Mesendoderm (in vitro differentiated cells): ENCODE results near the gene ADAM22.

Source experiments
- DNase-seq: peaks from one replicate; pipeline ENCODE4 v3.0.0; 2013
- H2AK5ac ChIP-seq: 2 replicates; pipeline ENCODE4 v1.6.1; 2013; ENCODE audit warnings: low read length, inconsistent platforms
- H2BK120ac ChIP-seq: 2 replicates; pipeline ENCODE4 v1.6.1; 2013; ENCODE audit warnings: low read depth, mild to moderate bottlenecking, low read length, moderate library complexity, mixed read lengths
- H2BK15ac ChIP-seq: replicated peaks from 2 replicates; pipeline ENCODE4 v1.6.1; 2013; ENCODE audit warnings: low read depth, mild to moderate bottlenecking, moderate library complexity
- H2BK5ac ChIP-seq: 2 replicates; pipeline ENCODE4 v1.6.1; 2013; ENCODE audit warnings: low read length, inconsistent platforms
- H3K18ac ChIP-seq: 2 replicates; pipeline ENCODE4 v1.6.1; 2013; ENCODE audit warnings: mild to moderate bottlenecking, low read length, mixed read lengths
- H3K23ac ChIP-seq: one replicate; pipeline ENCODE4 v1.6.1; 2013; ENCODE audit warnings: low read length
- H3K27ac ChIP-seq: 2 replicates; pipeline ENCODE4 v1.5.1; 2013; ENCODE audit warnings: low read depth, mild to moderate bottlenecking, inconsistent platforms, low read length, moderate library complexity
- H3K27me3 ChIP-seq: 2 replicates; pipeline ENCODE4 v1.6.1; 2013; ENCODE audit warnings: low read length, control low read depth, mild to moderate bottlenecking, inconsistent platforms; ENCODE audit not compliant: insufficient read depth, poor library complexity
- H3K36me3 ChIP-seq: 2 replicates; pipeline ENCODE4 v1.6.1; 2013; ENCODE audit warnings: low read length, inconsistent platforms; ENCODE audit not compliant: control insufficient read depth, insufficient read depth
- H3K4ac ChIP-seq: one replicate; pipeline ENCODE4 v1.6.1; 2013; ENCODE audit warnings: low read depth, mild to moderate bottlenecking, low read length, moderate library complexity
- H3K4me1 ChIP-seq: 2 replicates; pipeline ENCODE4 v1.6.1; 2013; ENCODE audit warnings: low read depth, low read length, inconsistent platforms; ENCODE audit not compliant: control insufficient read depth
- H3K4me2 ChIP-seq: 2 replicates; pipeline ENCODE4 v1.6.1; 2013; ENCODE audit warnings: low read length
- H3K4me3 ChIP-seq: 2 replicates; pipeline ENCODE4 v1.5.1; 2013; ENCODE audit warnings: mild to moderate bottlenecking, low read length
- H3K56ac ChIP-seq: one replicate; pipeline ENCODE4 v1.6.1; 2013; ENCODE audit warnings: low read length
- H3K79me1 ChIP-seq: 2 replicates; pipeline ENCODE4 v1.6.1; 2013; ENCODE audit warnings: low read length, inconsistent platforms
- H3K79me2 ChIP-seq: 2 replicates; pipeline ENCODE4 v1.6.1; 2013; ENCODE audit warnings: mild to moderate bottlenecking, low read length; ENCODE audit not compliant: control insufficient read depth, insufficient read depth
- H3K9ac ChIP-seq: 2 replicates; pipeline ENCODE4 v1.6.1; 2013; ENCODE audit warnings: low read length, inconsistent platforms
- H4K5ac ChIP-seq: one replicate; pipeline ENCODE4 v1.6.1; 2013; ENCODE audit warnings: low read length
- H4K8ac ChIP-seq: one replicate; pipeline ENCODE4 v1.6.1; 2013; ENCODE audit warnings: low read depth, mild to moderate bottlenecking, control low read depth, low read length, moderate library complexity
- WGBS: extraction: QIAGEN DNeasy Blood & Tissue Kit; methylation state at CpG from one replicate; pipeline ENCODE4 v1.1.7; 2013; ENCODE audit warnings: low lambda C conversion rate, missing lambda C conversion rate; ENCODE audit not compliant: insufficient coverage; ENCODE audit errors: extremely low coverage; 5-methylcytosine and 5-hydroxymethylcytosine counted together

Gene ADAM22

DNA sequence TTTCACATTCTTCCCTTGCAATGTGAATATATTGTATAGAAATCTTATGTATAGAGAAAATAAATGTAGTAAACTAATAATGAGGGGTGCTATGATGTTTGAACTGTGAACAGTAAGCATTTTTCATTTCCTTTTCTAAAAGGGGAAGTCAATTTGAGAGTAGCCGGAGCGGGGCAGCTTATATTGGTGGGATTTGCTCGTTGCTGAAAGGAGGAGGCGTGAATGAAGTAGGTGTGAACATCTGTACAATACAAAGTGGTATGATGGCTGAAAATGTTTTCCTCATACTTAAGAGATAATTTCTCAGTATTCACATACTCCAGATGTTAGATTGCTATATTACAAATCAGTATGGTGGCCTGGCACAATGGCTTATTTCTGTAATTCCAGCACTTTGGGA lies 198.7 kb downstream of the ADAM22 start:
- Histone ChIP-seq H2BK120ac (no peak overlapping the region), H3K79me2 (no peaks in the 10 kb centered on the region), H3K56ac (no peak overlapping the region), H2BK5ac (no peak overlapping the region), H3K36me3 (no peaks in the 10 kb centered on the region), H3K9ac (no peak overlapping the region), H3K27ac (no peak overlapping the region), H3K4me1 (no peaks in the 10 kb centered on the region), H2AK5ac (no peak overlapping the region), H3K27me3 (no peaks in the 10 kb centered on the region), H3K4ac (no peak overlapping the region), H3K18ac (no peak overlapping the region), H2BK15ac (no peak overlapping the region), H3K4me3 (no peak overlapping the region), H3K4me2 (no peak overlapping the region), H3K79me1 (no peaks in the 10 kb centered on the region), H4K5ac (no peak overlapping the region), H4K8ac (no peak overlapping the region), H3K23ac (no peak overlapping the region)
- DNase-seq = no peak
- no CpG with 5 or more reads among the region's 4 CpGs for WGBS

GRCh38 chr7:88140947-88141346 lies 206.9 kb downstream of the ADAM22 start:
- Histone ChIP-seq H3K4me3 (no peak overlapping the region), H3K56ac (no peak overlapping the region), H3K4me2 (no peak overlapping the region), H3K79me2 (no peaks in the 10 kb centered on the region), H2BK120ac (no peak overlapping the region), H3K4me1 (no peaks in the 10 kb centered on the region), H3K23ac (no peak overlapping the region), H2AK5ac (no peak overlapping the region), H3K27me3 (no peaks in the 10 kb centered on the region), H3K4ac (no peak overlapping the region), H3K18ac (no peak overlapping the region), H4K8ac (no peak overlapping the region), H4K5ac (no peak overlapping the region), H2BK15ac (no peak overlapping the region), H3K9ac (no peak overlapping the region), H3K36me3 (no peaks in the 10 kb centered on the region), H3K27ac (no peak overlapping the region), H2BK5ac (no peak overlapping the region), H3K79me1 (no peaks in the 10 kb centered on the region)
- WGBS = no CpG with 5 or more reads among the region's 2 CpGs
- peak; percentile 95 for DNase-seq

- Histone ChIP-seq H3K18ac (no peak overlapping the region), H3K23ac (no peak overlapping the region), H4K5ac (no peak overlapping the region), H3K27ac (no peak overlapping the region), H3K56ac (no peak overlapping the region), H3K4me3 (no peak overlapping the region), H3K27me3 (no peaks in the 10 kb centered on the region), H3K4me1 (no peaks in the 10 kb centered on the region), H2BK5ac (no peak overlapping the region), H3K79me1 (no peaks in the 10 kb centered on the region), H2BK15ac (no peak overlapping the region), H2BK120ac (no peak overlapping the region), H3K4ac (no peak overlapping the region), H2AK5ac (no peak overlapping the region), H3K36me3 (no peaks in the 10 kb centered on the region), H3K79me2 (no peaks in the 10 kb centered on the region), H3K4me2 (no peak overlapping the region), H4K8ac (no peak overlapping the region), H3K9ac (no peak overlapping the region)
- DNase-seq = no peak
- WGBS = no CpG with 5 or more reads among the region's 2 CpGs
Observed at GRCh38 chr7:88141479-88141878, 207.4 kb downstream of the ADAM22 start.

DNA sequence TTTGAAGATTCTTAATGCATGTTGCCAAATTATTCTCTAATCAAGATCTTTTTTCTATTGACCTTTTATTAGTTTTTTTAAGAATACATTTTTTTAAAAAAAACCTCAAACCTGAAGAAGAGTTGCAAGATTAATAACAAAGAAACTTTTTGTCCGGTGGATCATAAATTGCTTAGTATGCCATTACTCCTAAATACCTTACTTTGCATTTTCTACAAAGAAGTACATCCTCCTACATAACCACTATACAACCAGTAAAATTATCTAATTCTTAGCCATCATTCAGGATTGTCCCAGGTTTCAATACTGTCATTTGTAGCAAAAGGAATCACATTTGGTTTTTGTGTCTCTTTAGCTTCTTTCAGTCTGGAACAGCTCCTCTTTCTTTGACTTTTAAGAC lies 207.9 kb downstream of the ADAM22 start:
- H3K4ac ChIP-seq = no peak overlapping the region

GRCh38 chr7:88146616-88147015 lies 212.6 kb downstream of the ADAM22 start:
- Histone ChIP-seq H4K5ac (no peak overlapping the region), H2BK5ac (no peak overlapping the region), H3K79me2 (no peaks in the 10 kb centered on the region), H3K23ac (no peak overlapping the region), H3K56ac (no peak overlapping the region), H4K8ac (no peak overlapping the region), H3K9ac (no peak overlapping the region), H2BK15ac (no peak overlapping the region), H3K36me3 (no peaks in the 10 kb centered on the region), H2BK120ac (no peak overlapping the region), H3K4ac (no peak overlapping the region), H3K4me2 (no peak overlapping the region), H2AK5ac (no peak overlapping the region), H3K18ac (no peak overlapping the region), H3K4me1 (no peaks in the 10 kb centered on the region), H3K27ac (no peak overlapping the region), H3K27me3 (no peaks in the 10 kb centered on the region), H3K79me1 (no peaks in the 10 kb centered on the region), H3K4me3 (no peak overlapping the region)
- no peak for DNase-seq
- no CpG with 5 or more reads among the region's 2 CpGs for WGBS

More for the DNA sequence above, 207.9 kb downstream of the ADAM22 start:
- no peak overlapping the region for H3K27ac ChIP-seq
- no peak overlapping the region for H3K18ac ChIP-seq
- DNase-seq = no peak
- WGBS = no CpG with 5 or more reads among the region's 1 CpG
- H3K4me2 ChIP-seq = no peak overlapping the region
- H3K4me1 ChIP-seq = no peaks in the 10 kb centered on the region
- H3K4me3 ChIP-seq = no peak overlapping the region
- H2BK5ac ChIP-seq = no peak overlapping the region
- H2BK120ac ChIP-seq = no peak overlapping the region
- no peak overlapping the region for H2BK15ac ChIP-seq
- no peak overlapping the region for H2AK5ac ChIP-seq
- no peaks in the 10 kb centered on the region for H3K27me3 ChIP-seq
- H4K5ac ChIP-seq = no peak overlapping the region
- no peak overlapping the region for H3K9ac ChIP-seq
- H4K8ac ChIP-seq = no peak overlapping the region
- no peak overlapping the region for H3K56ac ChIP-seq
- H3K79me1 ChIP-seq = no peaks in the 10 kb centered on the region
- no peak overlapping the region for H3K23ac ChIP-seq
- no peaks in the 10 kb centered on the region for H3K36me3 ChIP-seq
- no peaks in the 10 kb centered on the region for H3K79me2 ChIP-seq

GRCh38 chr7:88147341-88147740 lies 213.3 kb downstream of the ADAM22 start:
- Histone ChIP-seq H3K79me2 (no peaks in the 10 kb centered on the region), H3K36me3 (no peaks in the 10 kb centered on the region), H3K27ac (no peak overlapping the region), H3K79me1 (no peaks in the 10 kb centered on the region), H3K23ac (no peak overlapping the region), H2BK120ac (no peak overlapping the region), H3K4me1 (no peaks in the 10 kb centered on the region), H3K18ac (no peak overlapping the region), H4K5ac (no peak overlapping the region), H3K9ac (no peak overlapping the region), H4K8ac (no peak overlapping the region), H2BK15ac (no peak overlapping the region), H3K4me2 (no peak overlapping the region), H3K56ac (no peak overlapping the region), H2BK5ac (no peak overlapping the region), H3K4me3 (no peak overlapping the region), H3K4ac (no peak overlapping the region), H2AK5ac (no peak overlapping the region), H3K27me3 (no peaks in the 10 kb centered on the region)
- DNase-seq = no peak
